Stimulated activated CD8-positive, alpha-beta memory T cell treated with anti-CD3 and anti-CD28 coated beads, Interleukin-15, amount 100 ng/mL, for 48 hours (primary cell): ENCODE measurements around the gene MARK1.
"Not testable (repeated sequence)": the region's sequence is repeated elsewhere in the genome, so short reads cannot be mapped to it uniquely, and the experiment has no call there.

Experiments
- DNase-seq, 2 donors: peaks; one replicate each; pipeline ENCODE4 v3.0.0-alpha.2; 2020; ENCODE audit warnings: low read depth in 2 of 2

Gene MARK1

GRCh38 chr1:220528679-220529501 is 954 bp downstream of the MARK1 start:
- DNase-seq: no peak

GRCh38 chr1:220529521-220530020 is 1.6 kb downstream of the MARK1 start:
- DNase-seq: no peak

DNA sequence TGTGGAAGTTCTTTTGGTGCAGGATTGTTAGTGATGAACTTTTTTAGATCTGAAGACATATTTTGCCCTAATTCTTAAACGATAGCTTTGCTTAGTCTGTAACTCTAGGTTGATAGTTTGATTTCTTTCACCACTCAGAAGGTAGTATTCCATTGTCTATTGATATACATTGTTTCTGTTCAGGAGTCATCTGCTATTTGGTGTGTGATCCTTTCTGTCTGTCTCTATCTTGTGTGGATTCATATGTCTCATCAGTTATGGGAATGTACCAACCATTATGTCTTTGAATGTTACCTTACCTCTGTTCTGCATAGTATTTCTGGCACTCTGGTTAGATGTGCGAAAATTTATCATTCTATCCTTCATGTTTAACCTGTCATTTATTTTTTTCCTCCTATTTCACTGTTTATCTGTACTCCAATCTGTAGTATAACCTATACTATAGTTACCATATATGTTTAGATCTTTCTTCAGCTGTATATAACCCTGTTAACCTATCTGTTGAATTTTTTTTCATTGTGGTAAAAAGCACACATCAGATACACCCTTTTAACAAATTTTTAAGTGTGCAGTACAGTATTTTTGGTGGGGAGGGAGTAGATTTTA is 5.7 kb downstream of the MARK1 start:
- no peak for DNase-seq

DNA sequence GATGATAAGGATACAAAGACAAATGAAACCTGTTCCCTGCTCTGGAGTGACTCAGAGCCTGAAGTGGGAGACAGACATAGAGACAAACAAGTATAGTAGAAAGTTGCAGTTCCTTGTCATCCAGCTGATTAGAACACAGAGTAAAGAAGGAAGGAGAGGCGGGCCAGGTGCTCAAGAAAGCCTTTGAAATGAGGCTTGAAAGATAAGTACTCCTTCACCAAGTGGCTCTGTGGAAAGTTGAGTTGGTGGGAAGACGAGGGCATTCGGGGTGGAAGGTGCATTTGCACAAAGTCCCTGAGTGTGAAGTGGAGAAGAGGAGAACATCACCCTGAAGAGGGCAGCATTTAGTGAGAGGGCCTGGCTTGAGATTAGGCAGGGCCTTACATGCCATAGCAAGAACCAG is 17.0 kb downstream of the MARK1 start:
- DNase-seq: no peak

- DNase-seq: no peak
These were observed 23.0 kb downstream of the MARK1 start for GRCh38 chr1:220550811-220551399.

DNA sequence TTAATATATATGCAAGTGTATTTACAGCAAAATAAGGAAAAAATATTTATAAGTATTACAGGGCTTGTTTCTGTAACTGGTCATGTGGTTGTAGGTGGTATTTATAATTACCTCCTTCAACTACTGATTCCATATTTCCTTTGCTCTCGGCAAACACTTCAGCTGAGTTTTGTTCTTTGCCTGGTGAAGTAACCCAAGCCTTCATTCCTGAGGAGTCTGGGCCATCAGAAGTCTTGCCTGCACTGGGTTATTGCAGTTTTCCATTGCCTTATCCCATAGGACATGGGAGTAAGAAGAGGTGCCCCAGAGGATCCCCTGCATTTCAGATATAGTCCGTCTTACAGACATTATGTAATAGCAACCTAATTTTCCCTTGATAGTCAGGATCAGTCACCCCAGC is 23.8 kb downstream of the MARK1 start:
- DNase-seq: no peak

DNA sequence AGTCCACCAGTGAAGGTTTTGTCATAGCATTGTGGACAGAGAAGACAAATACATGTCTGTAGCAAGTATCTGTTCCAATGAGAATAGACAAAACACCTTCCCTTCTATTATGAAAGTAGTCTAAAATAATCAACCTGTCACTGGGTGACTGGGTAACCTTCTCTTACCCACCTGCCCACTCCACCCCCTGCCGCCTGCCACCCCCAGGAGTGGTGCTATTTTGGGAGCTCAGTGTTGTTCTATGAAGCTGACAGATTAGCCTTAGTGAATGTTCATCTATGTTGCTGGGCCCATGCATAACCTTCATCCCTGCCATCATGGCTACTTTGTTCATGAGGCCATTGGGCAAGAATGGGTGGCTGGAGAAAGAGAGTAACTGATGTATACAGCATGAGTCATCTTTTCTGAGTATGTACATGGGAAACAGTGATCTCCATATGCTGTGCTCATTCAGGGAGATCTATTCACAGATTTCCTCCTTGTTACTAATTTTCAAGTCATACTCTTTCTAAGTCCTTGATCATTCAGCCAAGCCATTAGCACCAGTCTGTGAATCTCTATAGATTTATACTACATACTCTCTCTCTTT is 24.8 kb downstream of the MARK1 start:
- no peak for DNase-seq

GRCh38 chr1:220556641-220557040 is 28.7 kb downstream of the MARK1 start:
- DNase-seq: no peak

GRCh38 chr1:220563564-220563963 is 35.6 kb downstream of the MARK1 start:
- DNase-seq: no peak

- no peak for DNase-seq
These were observed 36.3 kb downstream of the MARK1 start for GRCh38 chr1:220564216-220564615.

DNA sequence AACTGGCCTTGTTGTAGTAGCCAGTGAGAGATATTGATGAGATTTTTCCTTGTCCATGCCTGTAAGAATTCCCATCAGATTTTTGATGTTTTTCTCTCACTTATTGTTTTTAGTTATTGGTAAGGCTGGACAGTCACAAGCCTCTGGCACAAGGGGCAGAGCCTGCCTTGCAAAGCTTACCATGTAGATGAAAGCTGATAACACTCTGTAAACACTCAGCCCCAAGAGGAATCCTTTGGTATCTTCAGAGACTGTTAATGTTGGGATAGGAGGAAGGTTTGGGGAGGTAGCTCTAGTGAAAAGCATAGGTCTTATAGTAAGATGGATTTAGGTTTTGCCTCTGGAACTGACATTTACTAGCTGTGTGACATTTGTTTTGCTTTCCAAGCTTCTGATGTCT is 37.7 kb downstream of the MARK1 start:
- no peak for DNase-seq

DNA sequence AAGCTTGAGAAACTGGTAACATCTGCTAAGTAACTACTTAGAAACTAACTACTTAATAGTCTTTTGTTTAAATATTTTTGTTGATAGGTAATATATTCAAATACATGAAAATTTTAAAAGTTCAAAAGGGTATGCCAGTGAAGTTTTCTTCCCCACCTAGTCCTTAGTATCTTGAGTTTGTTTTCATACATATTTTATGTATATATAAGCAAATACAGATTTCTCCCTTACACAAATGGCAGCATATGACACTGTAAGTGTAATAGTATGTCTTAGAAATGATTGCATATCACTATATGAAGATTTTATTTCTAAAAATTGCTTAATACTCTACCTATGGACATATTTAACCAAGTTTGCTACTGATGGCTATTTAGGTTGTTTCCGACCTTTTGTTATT is 38.9 kb downstream of the MARK1 start:
- no peak for DNase-seq

- DNase-seq: no peak
These were observed 44.5 kb downstream of the MARK1 start for GRCh38 chr1:220572416-220572815.

GRCh38 chr1:220573836-220574235 is 45.9 kb downstream of the MARK1 start:
- DNase-seq: no peak

- no peak for DNase-seq
These were observed 48.0 kb downstream of the MARK1 start for GRCh38 chr1:220575718-220576497.

DNA sequence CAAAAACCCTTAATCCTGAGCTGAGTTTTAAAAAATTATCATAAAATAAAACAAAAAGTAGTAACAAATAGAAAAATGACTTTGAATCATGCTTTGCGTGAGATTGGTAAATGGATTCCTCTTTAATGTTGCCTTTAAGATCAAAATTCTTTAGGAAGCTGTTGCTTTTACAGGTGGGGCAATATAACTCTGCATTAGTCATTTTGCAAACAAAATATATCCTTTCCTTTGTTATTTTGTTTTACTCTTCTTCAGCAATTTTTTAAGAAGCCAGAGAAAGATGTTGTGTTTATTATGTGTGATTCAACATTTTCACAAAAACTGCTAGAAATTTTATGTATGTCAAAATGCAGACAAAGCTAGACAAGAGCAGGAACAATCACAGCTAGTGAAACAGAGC is 50.0 kb downstream of the MARK1 start:
- no peak for DNase-seq

DNA sequence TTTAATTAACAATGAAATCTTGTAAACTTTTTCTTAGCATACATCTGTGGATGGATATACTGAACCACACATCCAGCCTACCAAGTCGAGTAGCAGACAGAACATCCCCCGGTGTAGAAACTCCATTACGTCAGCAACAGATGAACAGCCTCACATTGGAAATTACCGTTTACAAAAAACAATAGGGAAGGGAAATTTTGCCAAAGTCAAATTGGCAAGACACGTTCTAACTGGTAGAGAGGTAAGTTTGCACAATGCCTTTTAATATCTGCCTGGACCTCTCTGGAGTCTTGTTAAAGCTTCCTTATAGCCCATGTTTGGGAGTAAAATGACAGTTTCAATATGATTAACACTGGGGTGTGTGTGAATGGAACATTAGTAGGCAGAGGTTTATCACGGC is 51.4 kb downstream of the MARK1 start:
- no peak for DNase-seq

DNA sequence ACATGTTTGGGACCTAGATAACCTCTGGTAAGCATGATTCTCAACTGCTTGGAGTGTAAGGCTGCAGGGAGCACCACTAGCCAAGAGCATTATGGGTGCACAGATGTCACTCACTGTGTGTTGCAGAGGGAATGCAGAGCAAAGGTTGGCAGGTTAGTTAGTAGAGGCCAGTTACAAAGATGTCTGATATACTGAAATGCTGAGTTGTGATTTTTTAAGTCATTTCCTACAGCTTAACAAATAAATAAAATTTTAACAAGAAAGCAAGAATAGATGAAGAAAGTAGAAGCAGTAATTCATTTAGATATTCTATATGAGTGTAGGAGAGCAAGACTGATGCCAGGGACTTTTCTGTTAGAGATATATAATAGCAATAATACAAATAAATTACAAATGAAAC is 64.8 kb downstream of the MARK1 start:
- no peak for DNase-seq

- DNase-seq: no peak
These were observed 66.4 kb downstream of the MARK1 start for GRCh38 chr1:220594356-220594755.

DNA sequence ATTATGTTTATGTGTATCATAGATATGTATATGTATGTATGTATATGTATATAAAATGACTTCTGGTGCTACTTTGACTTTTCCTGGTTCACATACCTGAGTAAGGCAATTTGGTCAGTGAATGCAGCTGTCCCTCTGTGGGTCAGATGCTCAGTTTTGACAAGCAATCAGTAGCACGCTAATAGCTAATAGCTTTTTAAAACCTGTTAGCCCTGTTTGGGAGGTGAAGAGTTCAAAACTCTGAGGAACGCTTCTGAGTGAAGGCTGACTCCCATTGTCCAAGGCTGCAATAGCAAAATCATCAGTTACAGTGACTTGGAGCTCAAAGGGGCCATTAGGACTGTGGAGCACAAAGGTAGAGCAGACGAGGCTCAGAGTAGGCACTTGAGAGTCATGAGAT is 67.2 kb downstream of the MARK1 start:
- no peak for DNase-seq

DNA sequence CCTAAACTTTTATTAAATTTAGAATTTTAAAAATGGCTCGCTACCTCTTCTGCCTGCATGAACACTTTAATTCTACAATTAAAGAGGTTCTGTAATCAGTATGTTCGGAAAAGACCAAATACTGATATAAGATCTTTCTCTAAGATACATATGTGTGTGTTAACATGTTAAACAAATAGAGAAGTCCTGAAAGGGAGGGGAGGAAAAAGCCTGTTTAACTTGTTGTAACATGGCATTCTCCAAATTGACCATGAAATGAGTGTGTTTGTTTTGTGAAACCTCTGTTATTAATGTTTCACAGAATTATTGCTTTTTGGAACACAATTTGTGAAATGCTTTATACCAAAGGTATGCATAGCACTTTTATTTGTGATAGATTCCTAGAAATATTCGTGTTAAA is 77.0 kb downstream of the MARK1 start:
- no peak for DNase-seq

DNA sequence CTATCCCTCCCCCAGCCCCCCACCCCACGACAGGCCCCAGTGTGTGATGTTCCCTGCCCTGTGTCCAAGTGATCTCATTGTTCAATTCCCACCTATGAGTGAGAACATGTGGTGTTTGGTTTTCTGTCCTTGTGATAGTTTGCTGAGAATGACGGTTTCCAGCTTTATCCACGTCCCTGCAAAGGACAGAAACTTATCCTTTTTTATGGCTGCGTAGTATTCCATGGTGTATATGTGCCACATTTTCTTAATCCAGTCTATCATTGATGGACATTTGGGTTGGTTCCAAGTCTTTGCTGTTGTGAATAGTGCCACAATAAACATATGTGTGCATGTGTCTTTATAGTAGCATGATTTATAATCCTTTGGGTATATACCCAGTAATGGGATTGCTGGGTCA is 77.7 kb downstream of the MARK1 start:
- not testable (repeated sequence) for DNase-seq
